Adipose tissue (tissue), 3 donors: ENCODE measurements around the gene TLE3. TPM values are rescaled to one million over a fixed set of nuclear protein-coding genes. Genes with fewer than 3 reads are reported as not detected.

ENCODE experiments used
- H3K27ac ChIP-seq: one replicate; pipeline ENCODE4 v1.5.1; 2013; ENCODE audit warnings: low read depth, low read length
- WGBS, 3 donors: extraction: QIAGEN DNeasy Blood & Tissue Kit; methylation state at CpG; one replicate each; pipeline ENCODE4 v1.1.7; 2013; 5-methylcytosine and 5-hydroxymethylcytosine counted together
- polyA plus RNA-seq, 3 donors: library from polyadenylated mRNA; stranded (reverse); fragments of 200-250 nt; gene quantifications; one replicate each; pipeline ENCODE4 v1.2.3, GENCODE V29; 2013
- donor health status: healthy with polysubstance abuse.
- donor health status: Bipolar disorder and iron deficiency.
- donor health status: healthy.

The TLE3 gene
- polyA plus RNA-seq, 3 donors: 6.0 to 34.2 (median 31.4) TPM

- WGBS, 3 donors: 92 to 93% (median 93%) methylated on average over 19 of the region's 19 CpGs
- H3K27ac ChIP-seq: no peak overlapping the region
Measured at GRCh38 chr15:70071799-70072198, 25.9 kb downstream of the TLE3 start.

DNA sequence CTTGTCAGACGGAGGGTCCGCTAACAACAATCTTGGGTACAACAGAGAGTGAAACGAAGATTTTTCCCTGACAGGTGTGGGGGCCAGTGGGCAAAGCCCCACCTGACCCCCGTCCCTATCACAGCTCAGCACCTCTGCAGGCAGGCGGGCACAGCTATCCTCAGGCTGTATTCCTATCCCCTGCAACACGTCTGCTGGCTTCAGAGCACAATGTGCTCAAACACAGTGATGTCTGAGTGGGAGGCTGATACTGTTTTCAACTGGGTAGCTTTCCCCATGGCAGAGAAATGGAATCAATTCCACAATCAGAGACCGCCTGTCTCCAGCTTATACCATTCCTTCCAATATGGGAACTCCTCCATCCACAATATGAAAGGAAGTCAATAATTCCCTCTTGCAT lies 28.0 kb downstream of the TLE3 start:
- H3K27ac ChIP-seq: no peak overlapping the region
- 95 to 96% (median 95%) methylated on average over 7 of the region's 7 CpGs for WGBS, 3 donors

DNA sequence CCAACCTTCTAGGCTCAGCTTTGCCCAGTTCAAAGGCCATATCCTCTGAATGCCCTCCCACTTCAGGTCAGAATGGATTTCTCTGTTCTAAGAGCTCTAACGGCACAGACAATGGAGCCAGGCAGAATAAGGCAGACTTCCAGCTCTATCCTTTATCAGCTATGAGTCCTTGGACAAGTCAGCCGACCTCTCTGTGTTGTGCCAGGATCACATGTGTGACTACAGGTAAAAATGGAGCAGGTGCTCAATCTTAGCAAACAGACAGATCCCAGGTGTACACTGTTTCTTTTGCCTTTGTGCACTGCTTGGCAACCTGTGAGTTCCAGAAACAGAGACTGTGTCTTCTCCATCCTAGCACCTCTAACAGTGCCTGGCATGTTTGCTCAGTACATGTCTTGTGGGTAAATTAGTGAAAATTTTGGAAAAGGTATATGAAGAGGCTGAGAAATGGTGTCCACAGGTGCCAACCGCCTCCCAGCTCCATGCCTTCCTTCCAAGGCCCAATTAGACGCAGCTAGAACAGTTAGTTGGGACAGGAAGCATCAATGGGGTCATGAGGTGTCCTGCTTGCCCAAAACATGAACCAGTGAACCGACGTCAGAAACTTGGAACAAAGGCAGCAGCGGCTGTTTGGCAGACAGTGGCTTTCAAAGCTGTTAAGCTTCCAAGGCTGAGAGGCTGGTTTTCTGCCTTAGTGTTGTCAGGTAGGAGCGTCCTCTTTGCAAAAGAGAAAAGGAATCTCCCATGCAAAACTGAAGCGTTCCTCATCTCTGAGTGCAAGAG lies 28.7 kb downstream of the TLE3 start:
- no peak overlapping the region for H3K27ac ChIP-seq
- 65 to 87% (median 71%) methylated on average over 9 of the region's 9 CpGs for WGBS, 3 donors

DNA sequence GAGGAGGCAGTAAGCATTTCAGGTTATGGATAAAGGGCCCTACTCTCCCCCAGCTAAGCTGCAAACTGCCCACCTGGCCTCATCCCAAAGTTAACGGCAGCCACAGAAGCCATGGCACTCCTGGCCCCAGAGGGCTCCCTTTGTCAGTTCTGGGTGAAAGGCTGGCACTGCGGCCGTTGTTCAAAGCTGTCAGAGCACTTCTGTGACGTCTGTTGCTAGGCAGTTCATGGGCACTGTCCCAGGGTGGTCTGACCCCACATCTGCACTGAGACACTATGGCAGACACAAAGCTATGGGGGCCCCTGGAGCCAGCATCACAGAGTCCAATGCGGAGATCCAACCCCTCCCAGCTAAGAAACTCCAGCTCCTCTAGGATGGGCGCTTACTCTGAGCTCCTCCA lies 30.0 kb downstream of the TLE3 start:
- no peak overlapping the region for H3K27ac ChIP-seq
- 85 to 92% (median 86%) methylated on average over 6 of the region's 6 CpGs for WGBS, 3 donors

DNA sequence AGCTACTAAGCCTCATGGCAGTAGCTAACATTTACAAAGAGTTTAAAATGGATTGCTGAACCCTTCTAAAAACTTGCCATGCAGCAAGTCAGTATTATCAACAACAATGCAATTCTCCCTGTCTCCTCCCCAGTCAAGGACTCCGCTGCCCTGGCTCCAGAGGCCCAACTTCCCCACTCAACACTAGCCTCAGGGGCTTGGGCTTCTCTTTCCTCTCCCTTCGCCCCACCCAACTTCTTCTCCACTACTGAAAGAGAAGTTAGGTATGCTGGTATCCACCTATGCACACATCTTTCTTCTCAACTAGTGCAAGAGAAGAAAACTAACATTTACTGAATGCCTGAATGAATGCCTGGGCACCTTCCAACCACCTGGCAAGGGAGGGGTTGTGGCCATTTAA lies 30.7 kb downstream of the TLE3 start:
- 90 to 92% (median 91%) methylated on average over 2 of the region's 2 CpGs for WGBS, 3 donors
- no peak overlapping the region for H3K27ac ChIP-seq

DNA sequence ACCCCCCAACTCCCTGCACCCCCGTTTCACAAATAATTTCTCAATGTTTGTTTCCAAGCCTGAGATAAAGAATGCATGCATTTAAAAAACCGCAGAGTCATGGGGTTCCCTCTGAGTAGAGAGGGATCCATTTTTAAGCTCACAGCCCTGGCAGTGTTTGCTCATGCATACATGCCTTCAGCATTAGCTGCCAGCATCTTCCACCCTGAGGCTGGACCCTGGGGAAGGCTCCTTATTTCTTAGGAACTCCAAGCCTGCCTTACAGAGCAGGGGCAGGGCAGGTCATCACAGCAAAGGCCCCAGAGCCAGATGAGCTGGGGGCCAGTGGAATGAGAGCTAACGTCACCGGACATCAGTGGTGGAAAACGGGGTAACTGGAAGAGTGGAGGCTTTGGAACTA lies 31.3 kb downstream of the TLE3 start:
- H3K27ac ChIP-seq: no peak overlapping the region

GRCh38 chr15:70066004-70066403 lies 31.7 kb downstream of the TLE3 start:
- WGBS, 3 donors: 94 to 97% (median 96%) methylated on average over 12 of the region's 12 CpGs
- H3K27ac ChIP-seq: no peak overlapping the region

More for the DNA sequence above, 31.3 kb downstream of the TLE3 start:
- WGBS, 3 donors: 68 to 85% (median 83%) methylated on average over 5 of the region's 5 CpGs

DNA sequence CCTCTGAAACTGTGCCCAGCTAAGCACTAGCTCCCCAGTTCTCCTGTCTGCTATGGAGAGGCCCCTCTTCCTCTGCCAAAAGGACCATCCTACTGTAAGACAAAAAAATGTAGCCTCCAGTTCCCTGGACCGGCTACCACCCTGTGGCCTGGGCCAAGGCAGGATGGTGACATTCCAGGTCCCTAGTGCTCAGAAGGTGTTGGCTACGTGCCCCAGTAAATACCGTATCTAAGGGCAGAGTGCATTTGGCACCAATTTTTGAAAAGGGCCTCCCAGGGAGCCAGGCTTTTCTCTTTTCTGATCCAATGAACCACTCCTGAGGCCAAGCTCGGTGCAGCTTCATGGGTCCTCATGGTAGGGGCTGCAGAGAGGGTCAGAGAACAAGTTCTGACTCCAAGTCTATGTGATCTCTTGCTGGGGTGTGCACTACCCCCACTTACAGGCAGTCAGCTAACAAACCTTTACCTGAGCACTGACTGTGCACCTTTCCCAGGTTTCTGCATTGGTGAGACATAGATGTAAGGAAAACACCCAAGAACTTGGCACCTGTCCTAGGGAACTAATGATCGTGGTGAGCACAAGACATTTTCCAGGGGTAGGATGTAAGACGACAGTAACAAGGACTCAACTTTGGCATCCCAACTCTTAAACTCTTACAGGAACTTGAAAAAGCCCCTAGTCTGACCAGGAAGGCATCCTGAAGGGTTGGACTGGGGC lies 32.6 kb downstream of the TLE3 start:
- 34 to 81% (median 71%) methylated on average over 6 of the region's 6 CpGs for WGBS, 3 donors

GRCh38 chr15:70064441-70064840 lies 33.3 kb downstream of the TLE3 start:
- 68 to 87% (median 73%) methylated on average over 4 of the region's 4 CpGs for WGBS, 3 donors
- H3K27ac ChIP-seq: no peak overlapping the region

More for the DNA sequence above, 32.6 kb downstream of the TLE3 start:
- no peak overlapping the region for H3K27ac ChIP-seq

- WGBS, 3 donors: 88 to 93% (median 91%) methylated on average over 7 of the region's 7 CpGs
- H3K27ac ChIP-seq: no peak overlapping the region
Measured at GRCh38 chr15:70063980-70064379, 33.7 kb downstream of the TLE3 start.

DNA sequence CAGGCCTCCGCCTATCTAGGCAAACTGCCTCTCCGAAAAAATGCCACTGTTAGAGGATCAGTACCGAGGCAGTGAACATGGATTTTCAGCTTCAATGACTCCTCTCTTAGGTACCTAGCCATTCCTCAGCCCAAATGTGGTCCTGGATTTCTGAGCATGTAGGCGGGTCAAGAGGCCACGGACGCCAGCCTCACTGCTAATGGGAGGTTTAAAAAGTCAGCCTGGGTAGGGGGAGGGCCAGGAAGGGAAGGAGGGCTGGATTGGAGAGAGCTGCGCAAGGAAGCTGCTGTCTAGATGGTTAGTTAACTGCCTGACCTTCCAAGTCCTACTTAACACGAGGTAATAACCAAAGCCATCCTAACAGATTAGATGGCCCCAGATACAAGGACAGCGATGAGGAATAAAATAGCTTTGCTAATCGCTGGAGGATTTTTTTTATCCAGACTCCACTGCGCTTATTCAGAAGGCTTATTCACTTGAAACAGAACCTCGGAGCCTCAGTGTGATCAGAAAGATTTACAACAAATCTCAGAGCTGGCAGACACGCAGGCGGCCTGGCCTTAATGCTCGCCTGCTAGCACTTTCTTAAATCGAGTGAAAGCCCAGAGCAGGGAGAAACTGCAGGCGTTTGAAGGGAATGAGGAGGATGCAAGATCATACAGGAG lies 34.3 kb downstream of the TLE3 start:
- 77 to 89% (median 87%) methylated on average over 17 of the region's 17 CpGs for WGBS, 3 donors
- no peak overlapping the region for H3K27ac ChIP-seq

GRCh38 chr15:70062321-70062956 lies 35.3 kb downstream of the TLE3 start:
- WGBS, 3 donors: 48 to 64% (median 54%) methylated on average over 29 of the region's 29 CpGs
- H3K27ac ChIP-seq: no peak overlapping the region

- 69 to 84% (median 71%) methylated on average over 15 of the region's 15 CpGs for WGBS, 3 donors
- H3K27ac ChIP-seq: no peak overlapping the region
Measured at GRCh38 chr15:70061696-70062270, 35.9 kb downstream of the TLE3 start.

- 91 to 93% (median 93%) methylated on average over 8 of the region's 8 CpGs for WGBS, 3 donors
- no peak overlapping the region for H3K27ac ChIP-seq
Measured at GRCh38 chr15:70060993-70061305, 36.8 kb downstream of the TLE3 start.

- no peak overlapping the region for H3K27ac ChIP-seq
- WGBS, 3 donors: 91 to 94% (median 92%) methylated on average over 23 to 26 of the region's 26 CpGs
Measured at GRCh38 chr15:70060214-70060992, 37.3 kb downstream of the TLE3 start.

GRCh38 chr15:70059476-70060213 lies 38.1 kb downstream of the TLE3 start:
- WGBS, 3 donors: 85 to 98% (median 90%) methylated on average over 8 of the region's 8 CpGs

GRCh38 chr15:70058642-70059360 lies 38.9 kb downstream of the TLE3 start:
- WGBS, 3 donors: 95 to 98% (median 98%) methylated on average over 11 of the region's 11 CpGs
- no peak overlapping the region for H3K27ac ChIP-seq

More at GRCh38 chr15:70059476-70060213, 38.1 kb downstream of the TLE3 start:
- H3K27ac ChIP-seq: no peak overlapping the region
